Fibroblast of the aortic adventitia (primary cell): Measurements from ENCODE around the gene GRIP2. TPM values are rescaled to one million over a fixed set of nuclear protein-coding genes. Genes with fewer than 3 reads are reported as not detected.

Source experiments
- DNase-seq: peaks from one replicate; pipeline ENCODE4 v3.0.0-alpha.2; 2010; ENCODE audit warnings: low read depth
- H3K4me3 ChIP-seq: 2 replicates; pipeline ENCODE4 v1.5.1; 2011; ENCODE audit warnings: low read depth, mild to moderate bottlenecking, control low read depth, low read length, moderate library complexity
- CTCF ChIP-seq: IDR thresholded peaks from 2 replicates; pipeline ENCODE4 v1.5.1; 2011; ENCODE audit warnings: mild to moderate bottlenecking, low read length, control low read depth, inconsistent platforms; ENCODE audit not compliant: insufficient read depth
- total RNA-seq: library from RNA; depleted of rRNA; stranded (reverse); fragments of >200 nt; gene quantifications from 2 replicates; pipeline ENCODE4 v1.2.3, GENCODE V29; 2012; ENCODE audit warnings: low replicate concordance

Gene GRIP2
- total RNA-seq, result 0.90 TPM in 2 replicates

- no peak for DNase-seq
- TF ChIP-seq CTCF, result no peak
- H3K4me3 ChIP-seq, result no peak within 1 kb of the TSS
These were observed at the start of gene GRIP2 for GRCh38 chr3:14539742-14540491. GRIP2 (minus strand) TSS chr3:14540342; CDS start chr3:14540308, 34 bp downstream.

DNA sequence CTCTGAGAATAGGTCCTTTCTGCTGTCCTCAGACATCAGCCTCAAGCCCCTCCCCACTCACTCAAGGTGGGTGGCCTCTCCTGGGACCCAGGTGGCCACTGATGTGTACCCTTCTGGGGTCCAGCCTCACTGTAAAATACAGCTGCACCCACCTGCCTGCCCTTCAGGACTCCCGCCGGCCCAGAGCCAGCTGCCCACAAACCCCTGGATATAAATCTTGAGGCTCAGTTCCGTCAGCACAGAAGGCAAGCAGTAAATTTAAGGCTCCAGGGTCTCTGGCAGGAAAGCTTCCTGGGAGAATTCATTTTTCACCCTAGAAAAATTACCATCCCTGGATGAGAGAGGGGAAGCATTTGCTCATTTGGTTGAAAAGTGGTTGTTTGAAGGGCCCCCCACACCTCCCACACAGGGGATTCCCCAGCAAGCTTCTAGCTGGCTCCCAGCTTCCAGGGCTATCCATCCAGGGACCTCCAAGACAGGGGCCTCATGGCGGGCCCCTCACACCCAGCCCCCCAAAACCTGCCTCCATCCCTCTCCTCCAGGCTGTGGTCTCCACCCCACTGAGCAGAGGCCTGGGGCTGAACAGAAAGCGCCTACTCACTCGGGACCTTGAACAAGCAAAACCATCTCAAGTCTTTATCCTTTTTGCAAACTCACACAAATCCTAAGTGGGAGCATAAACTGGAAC lies 48.4 kb upstream of the GRIP2 start:
- DNase-seq, result no peak
- H3K4me3 ChIP-seq, result no peak overlapping the region
- no peak for TF ChIP-seq CTCF

DNA sequence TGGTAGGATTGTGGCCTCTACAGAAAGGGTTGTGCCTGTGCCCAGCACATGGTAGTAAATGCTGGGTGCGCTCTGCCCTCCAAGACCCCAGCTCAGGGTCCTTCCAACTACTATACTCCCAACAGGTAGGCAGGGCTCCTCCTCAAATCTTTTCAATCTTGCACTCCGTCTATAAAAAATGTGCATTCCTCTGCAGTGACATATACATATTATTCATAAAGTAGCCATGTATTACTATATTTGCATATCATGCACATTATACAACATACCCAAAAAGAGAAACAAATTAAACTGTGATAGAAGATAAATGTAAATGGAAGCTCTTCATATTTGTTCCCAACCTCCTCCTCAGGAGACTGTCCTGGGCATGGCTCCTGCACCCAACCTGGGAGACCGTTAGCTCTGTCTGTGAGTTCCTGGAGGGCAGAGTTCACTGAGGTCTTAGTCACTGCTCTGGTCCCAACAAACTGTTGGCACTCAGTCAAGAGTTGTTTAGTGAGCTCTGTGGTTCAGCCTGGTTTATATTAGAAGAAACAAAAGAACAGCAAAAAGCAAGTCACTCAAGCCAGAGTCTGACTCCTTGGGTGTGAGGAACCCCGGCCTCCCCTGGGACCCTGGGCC lies 47.7 kb upstream of the GRIP2 start:
- peak; percentile 43 for DNase-seq
- TF ChIP-seq CTCF, result no peak
- no peak overlapping the region for H3K4me3 ChIP-seq

DNA sequence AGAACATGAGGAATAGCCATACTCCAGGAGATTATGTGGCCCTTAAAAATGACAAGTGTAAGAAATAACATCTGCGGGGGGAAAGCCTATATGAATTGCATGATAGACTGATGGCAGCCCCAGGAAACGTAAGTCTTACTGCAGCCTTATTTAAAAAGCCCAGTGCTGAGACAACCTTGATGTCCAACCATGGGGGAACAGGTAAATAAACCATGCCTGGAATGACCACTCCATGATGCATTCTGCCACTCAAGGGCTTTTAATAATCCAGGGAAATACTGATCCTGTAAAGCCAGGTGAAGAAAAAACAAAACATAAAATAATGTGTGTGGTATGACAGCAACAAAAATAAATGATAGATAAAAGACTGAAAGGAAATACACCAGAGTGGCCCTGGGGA lies 46.5 kb upstream of the GRIP2 start:
- H3K4me3 ChIP-seq, result no peak overlapping the region

DNA sequence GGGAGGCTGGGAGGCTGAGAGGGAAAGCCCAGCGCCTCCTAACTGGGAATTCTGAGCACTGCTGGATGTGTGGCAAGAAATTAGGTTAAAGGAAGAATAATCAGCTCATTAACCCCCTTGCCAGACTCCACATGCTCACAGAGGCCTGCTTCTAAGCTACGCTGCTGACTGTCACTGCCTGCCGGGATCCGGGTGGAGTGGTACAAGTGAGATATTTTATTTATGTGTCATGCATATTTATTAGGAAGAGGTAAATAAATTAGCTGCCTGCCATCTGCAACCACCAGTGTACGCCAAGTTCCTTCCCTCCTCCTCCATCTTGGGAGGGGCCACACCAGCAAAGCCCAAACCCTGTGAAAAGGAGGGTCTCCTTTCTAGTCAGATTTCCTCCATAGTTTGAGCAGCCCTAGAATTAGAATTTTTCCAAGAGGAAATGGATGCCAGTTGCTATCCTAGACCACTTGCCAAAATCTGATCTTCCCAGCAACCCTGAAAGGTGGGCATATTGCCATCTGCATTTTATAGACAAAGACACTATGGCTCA lies 43.5 kb upstream of the GRIP2 start:
- DNase-seq, result no peak
- TF ChIP-seq CTCF, result no peak
- no peak overlapping the region for H3K4me3 ChIP-seq

More for the DNA sequence above, 46.5 kb upstream of the GRIP2 start:
- no peak for DNase-seq
- no peak for TF ChIP-seq CTCF

DNA sequence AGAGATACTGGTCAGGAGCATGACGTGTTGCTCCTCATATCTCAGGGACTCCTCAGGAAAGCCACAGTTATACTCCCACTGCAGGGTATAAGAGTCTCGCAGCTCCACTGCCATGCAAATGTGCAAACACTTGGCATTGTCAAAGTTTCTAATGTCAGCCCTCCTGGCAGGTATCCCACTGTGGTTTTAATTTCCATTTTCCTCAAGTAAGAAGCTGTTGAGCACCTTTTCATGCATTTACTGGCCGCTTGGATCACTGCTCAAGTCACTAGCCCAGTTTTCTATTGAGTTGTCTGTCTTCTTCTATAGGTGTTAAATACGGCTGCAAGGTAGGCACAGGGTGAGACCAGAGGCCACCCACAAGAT lies 41.9 kb upstream of the GRIP2 start:
- no peak overlapping the region for H3K4me3 ChIP-seq
- no peak for TF ChIP-seq CTCF
- DNase-seq, result no peak
